Adrenal gland (tissue), 5 donors: ENCODE data around the gene PEPD.
A peak's percentile ranks its signal among the peaks of the same experiment; 100 is the strongest.

ENCODE experiments used
- CTCF ChIP-seq, 6 experiments: fragments of 450-650 bp in 4 of 6; fragments of 200-600 bp in 2 of 6; sonication (generic) in 1 of 6; IDR thresholded peaks; 1 replicate in 5 of 6; 2 replicates in 1 of 6; pipeline versions ENCODE4 v1.5.1 to v1.8.0; 2016 to 2021; ENCODE audit warnings: antibody characterized with exemption in 6 of 6, mild to moderate bottlenecking in 2 of 6, moderate library complexity in 1 of 6
- POLR2A ChIP-seq, 2 donors: fragments of 450-650 bp; IDR thresholded peaks; one replicate each; pipeline ENCODE4 v1.6.1; 2017; ENCODE audit warnings: antibody characterized with exemption in 2 of 2, mild to moderate bottlenecking in 2 of 2, moderate library complexity in 1 of 2
- donor health status: DM: no; HTN: no; CAD: no.

- TF ChIP-seq POLR2A (IDR thresholded peaks at IDR 0.05) (no peak), CTCF (IDR thresholded peaks at IDR 0.05) (peak in 2 of 6 experiments; percentile 5 to 10)
Measured at GRCh38 chr19:33524024-33524664, 2.6 kb upstream of the PEPD start.
